ENCODE results near the gene IP6K1.

DNA sequence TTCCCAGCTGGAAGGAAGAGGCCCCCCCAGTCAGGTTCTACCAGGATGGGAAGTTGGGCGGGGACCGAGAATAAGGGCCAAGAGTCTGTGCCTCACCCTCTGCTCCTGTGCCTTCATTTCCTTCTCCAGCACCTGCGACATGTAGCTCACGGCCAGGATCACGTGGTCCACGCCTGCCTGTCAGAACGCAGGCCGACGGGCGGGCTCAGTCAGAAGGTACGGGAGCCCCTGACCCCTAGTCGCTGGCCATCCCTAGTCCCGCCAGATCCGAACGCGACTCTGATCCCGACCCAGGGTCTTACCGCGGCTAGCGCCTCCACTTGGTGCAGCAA, 63.1 kb downstream of the IP6K1 start:
- TF ChIP-seq, protein P1, sequence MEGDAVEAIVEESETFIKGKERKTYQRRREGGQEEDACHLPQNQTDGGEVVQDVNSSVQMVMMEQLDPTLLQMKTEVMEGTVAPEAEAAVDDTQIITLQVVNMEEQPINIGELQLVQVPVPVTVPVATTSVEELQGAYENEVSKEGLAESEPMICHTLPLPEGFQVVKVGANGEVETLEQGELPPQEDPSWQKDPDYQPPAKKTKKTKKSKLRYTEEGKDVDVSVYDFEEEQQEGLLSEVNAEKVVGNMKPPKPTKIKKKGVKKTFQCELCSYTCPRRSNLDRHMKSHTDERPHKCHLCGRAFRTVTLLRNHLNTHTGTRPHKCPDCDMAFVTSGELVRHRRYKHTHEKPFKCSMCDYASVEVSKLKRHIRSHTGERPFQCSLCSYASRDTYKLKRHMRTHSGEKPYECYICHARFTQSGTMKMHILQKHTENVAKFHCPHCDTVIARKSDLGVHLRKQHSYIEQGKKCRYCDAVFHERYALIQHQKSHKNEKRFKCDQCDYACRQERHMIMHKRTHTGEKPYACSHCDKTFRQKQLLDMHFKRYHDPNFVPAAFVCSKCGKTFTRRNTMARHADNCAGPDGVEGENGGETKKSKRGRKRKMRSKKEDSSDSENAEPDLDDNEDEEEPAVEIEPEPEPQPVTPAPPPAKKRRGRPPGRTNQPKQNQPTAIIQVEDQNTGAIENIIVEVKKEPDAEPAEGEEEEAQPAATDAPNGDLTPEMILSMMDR (IDR thresholded peaks at IDR 0.05) = no peak
- TF ChIP-seq POLR2AphosphoS5 (IDR thresholded peaks at IDR 0.05) (no peak), POLR2A (IDR thresholded peaks at IDR 0.05) (no peak)

Measured in breast epithelium (tissue), 3 donors.